Neural cell (in vitro differentiated cells): ENCODE results near the gene HAPLN2. TPM values are rescaled to one million over a fixed set of nuclear protein-coding genes. Genes with fewer than 3 reads are reported as not detected.

ENCODE experiments used
- H2AFZ ChIP-seq: fragments of 200-600, 300-800 bp; sonication (generic), shearing (Covaris generic); 2 replicates; pipeline ENCODE4 v1.6.0; 2014; ENCODE audit warnings: low read depth, mild to moderate bottlenecking, antibody characterized with exemption, low read length, moderate library complexity
- H3F3A ChIP-seq: fragments of 200-600 bp; shearing (Covaris generic); 2 replicates; pipeline ENCODE4 v1.6.1; 2016; ENCODE audit warnings: mild to moderate bottlenecking, moderate library complexity, mixed read lengths, antibody characterized with exemption, low read length; ENCODE audit not compliant: insufficient read depth, poor library complexity, severe bottlenecking
- H3K27ac ChIP-seq: fragments of 200-600, 300-800 bp; sonication (generic), shearing (Covaris generic); 2 replicates; pipeline ENCODE4 v1.5.1; 2014; ENCODE audit warnings: mild to moderate bottlenecking, low read length, moderate library complexity
- H3K27me3 ChIP-seq: fragments of 300-800, 200-600 bp; sonication (generic), shearing (Covaris generic); 2 replicates; pipeline ENCODE4 v1.6.0; 2014; ENCODE audit warnings: mild to moderate bottlenecking, low read depth, low read length, moderate library complexity; ENCODE audit not compliant: insufficient read depth
- H3K36me3 ChIP-seq: fragments of 300-800, 200-600 bp; sonication (generic), shearing (Covaris generic); 2 replicates; pipeline ENCODE4 v1.5.1; 2014; ENCODE audit warnings: mild to moderate bottlenecking, antibody characterized with exemption, low read length, moderate library complexity; ENCODE audit not compliant: insufficient read depth
- H3K4me2 ChIP-seq: fragments of 300-800, 200-600 bp; sonication (generic), shearing (Covaris generic); 2 replicates; pipeline ENCODE4 v1.6.0; 2014; ENCODE audit warnings: mild to moderate bottlenecking, low read length
- H3K4me3 ChIP-seq: fragments of 300-800, 200-600 bp; sonication (generic), shearing (Covaris generic); 2 replicates; pipeline ENCODE4 v1.5.1; 2014; ENCODE audit warnings: mild to moderate bottlenecking, low read length, moderate library complexity
- H3K79me2 ChIP-seq: fragments of 200-600 bp; shearing (Covaris generic); replicated peaks from 2 replicates; pipeline ENCODE4 v1.6.0; 2014; ENCODE audit warnings: mild to moderate bottlenecking, low read length, moderate library complexity; ENCODE audit not compliant: insufficient read depth
- H3K9ac ChIP-seq: fragments of 300-800, 200-600 bp; sonication (generic), shearing (Covaris generic); 2 replicates; pipeline ENCODE4 v1.6.1; 2016; ENCODE audit warnings: mild to moderate bottlenecking, low read length, mixed read lengths
- H3K9me2 ChIP-seq: fragments of 200-600 bp; shearing (Covaris generic); 2 replicates; pipeline ENCODE4 v1.6.1; 2016; ENCODE audit warnings: mild to moderate bottlenecking, low read length, mixed read lengths; ENCODE audit not compliant: insufficient read depth
- H3K9me3 ChIP-seq: fragments of 200-600, 300-800 bp; sonication (generic), shearing (Covaris generic); 2 replicates; pipeline ENCODE4 v1.6.1; 2016; ENCODE audit warnings: mild to moderate bottlenecking, mixed run types, low read length, moderate library complexity, mixed read lengths
- H4K20me1 ChIP-seq: fragments of 200-600 bp; shearing (Covaris generic); 2 replicates; pipeline ENCODE4 v1.6.1; 2016; ENCODE audit warnings: mild to moderate bottlenecking, mixed run types; ENCODE audit not compliant: insufficient read depth
- CTCF ChIP-seq: fragments of 450-650 bp; IDR thresholded peaks from 2 replicates; pipeline ENCODE4 v1.5.1; 2014; ENCODE audit warnings: antibody characterized with exemption, mild to moderate bottlenecking, moderate library complexity; ENCODE audit not compliant: poor library complexity, severe bottlenecking
- EP300 ChIP-seq: fragments of 450-650 bp; conservative IDR thresholded peaks from 2 replicates; pipeline ENCODE4 v1.6.1; 2014; ENCODE audit warnings: antibody characterized with exemption, mild to moderate bottlenecking, moderate library complexity; ENCODE audit not compliant: poor library complexity, severe bottlenecking
- EZH2 ChIP-seq: fragments of 200-600, 300-800 bp; shearing (Covaris generic), sonication (generic); IDR thresholded peaks from 2 replicates; pipeline ENCODE4 v1.6.1; 2014; ENCODE audit warnings: antibody characterized with exemption, low read length, borderline replicate concordance, mild to moderate bottlenecking; ENCODE audit not compliant: insufficient read depth, poor library complexity, severe bottlenecking
- MXI1 ChIP-seq: fragments of 450-650 bp; conservative IDR thresholded peaks from 2 replicates; pipeline ENCODE4 v1.6.1; 2014; ENCODE audit warnings: antibody characterized with exemption, mild to moderate bottlenecking; ENCODE audit not compliant: poor library complexity, severe bottlenecking
- POLR2AphosphoS5 ChIP-seq: IDR thresholded peaks from 2 replicates; pipeline ENCODE4 v1.6.1; 2012
- RAD21 ChIP-seq: fragments of 450-650 bp; conservative IDR thresholded peaks from 2 replicates; pipeline ENCODE4 v1.6.1; 2014; ENCODE audit warnings: antibody characterized with exemption, mild to moderate bottlenecking, moderate library complexity
- SMC3 ChIP-seq: fragments of 450-650 bp; conservative IDR thresholded peaks from 2 replicates; pipeline ENCODE4 v1.6.1; 2014; ENCODE audit warnings: antibody characterized with exemption, mild to moderate bottlenecking, moderate library complexity; ENCODE audit not compliant: poor library complexity
- TAF1 ChIP-seq: IDR thresholded peaks from 2 replicates; pipeline ENCODE4 v1.6.1; 2012; ENCODE audit warnings: low read depth
- polyA plus RNA-seq: library from polyadenylated mRNA; depleted of rRNA; stranded (reverse); fragments of >200 nt; gene quantifications from 2 replicates; pipeline ENCODE4 v1.2.3, GENCODE V29; 2014
- TF ChIP-seq, protein P1 (sequence below): IDR thresholded peaks from 2 replicates; pipeline ENCODE4 v1.6.1; 2012; ENCODE audit warnings: borderline replicate concordance

The HAPLN2 gene
- polyA plus RNA-seq, 1 donor from 2014 or later = 22.9 TPM

DNA sequence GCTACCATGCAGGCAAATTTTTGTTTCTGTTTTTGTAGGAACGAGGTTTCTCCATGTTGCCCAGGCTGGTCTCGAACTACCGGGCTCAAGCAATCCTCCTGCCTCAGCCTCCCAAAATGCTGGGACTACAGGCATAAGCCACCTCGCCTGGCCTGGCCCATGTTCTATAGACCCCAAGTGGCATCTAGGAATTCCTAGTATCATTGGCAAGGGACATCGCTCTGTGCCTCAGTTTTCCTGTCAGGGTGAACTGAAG, 43.5 kb downstream of the HAPLN2 start:
- Histone ChIP-seq H3K4me2 (no peak overlapping the region), H3K27me3 (no peaks in the 10 kb centered on the region), H4K20me1 (no peaks in the 10 kb centered on the region), H3F3A (no peaks in the 10 kb centered on the region), H3K9me2 (no peaks in the 10 kb centered on the region), H3K4me3 (no peak overlapping the region), H3K9ac (no peak overlapping the region), H3K79me2 (no peaks in the 10 kb centered on the region), H2AFZ (no peak overlapping the region), H3K36me3 (no peaks in the 10 kb centered on the region), H3K27ac (no peak overlapping the region), H3K9me3 (no peaks in the 10 kb centered on the region)
- TF ChIP-seq TAF1 = no peak
- TF ChIP-seq EZH2 = no peak
- no peak for TF ChIP-seq MXI1
- no peak for TF ChIP-seq EP300
- no peak for TF ChIP-seq RAD21
- TF ChIP-seq, protein P1, sequence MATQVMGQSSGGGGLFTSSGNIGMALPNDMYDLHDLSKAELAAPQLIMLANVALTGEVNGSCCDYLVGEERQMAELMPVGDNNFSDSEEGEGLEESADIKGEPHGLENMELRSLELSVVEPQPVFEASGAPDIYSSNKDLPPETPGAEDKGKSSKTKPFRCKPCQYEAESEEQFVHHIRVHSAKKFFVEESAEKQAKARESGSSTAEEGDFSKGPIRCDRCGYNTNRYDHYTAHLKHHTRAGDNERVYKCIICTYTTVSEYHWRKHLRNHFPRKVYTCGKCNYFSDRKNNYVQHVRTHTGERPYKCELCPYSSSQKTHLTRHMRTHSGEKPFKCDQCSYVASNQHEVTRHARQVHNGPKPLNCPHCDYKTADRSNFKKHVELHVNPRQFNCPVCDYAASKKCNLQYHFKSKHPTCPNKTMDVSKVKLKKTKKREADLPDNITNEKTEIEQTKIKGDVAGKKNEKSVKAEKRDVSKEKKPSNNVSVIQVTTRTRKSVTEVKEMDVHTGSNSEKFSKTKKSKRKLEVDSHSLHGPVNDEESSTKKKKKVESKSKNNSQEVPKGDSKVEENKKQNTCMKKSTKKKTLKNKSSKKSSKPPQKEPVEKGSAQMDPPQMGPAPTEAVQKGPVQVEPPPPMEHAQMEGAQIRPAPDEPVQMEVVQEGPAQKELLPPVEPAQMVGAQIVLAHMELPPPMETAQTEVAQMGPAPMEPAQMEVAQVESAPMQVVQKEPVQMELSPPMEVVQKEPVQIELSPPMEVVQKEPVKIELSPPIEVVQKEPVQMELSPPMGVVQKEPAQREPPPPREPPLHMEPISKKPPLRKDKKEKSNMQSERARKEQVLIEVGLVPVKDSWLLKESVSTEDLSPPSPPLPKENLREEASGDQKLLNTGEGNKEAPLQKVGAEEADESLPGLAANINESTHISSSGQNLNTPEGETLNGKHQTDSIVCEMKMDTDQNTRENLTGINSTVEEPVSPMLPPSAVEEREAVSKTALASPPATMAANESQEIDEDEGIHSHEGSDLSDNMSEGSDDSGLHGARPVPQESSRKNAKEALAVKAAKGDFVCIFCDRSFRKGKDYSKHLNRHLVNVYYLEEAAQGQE = no peak
- no peak for TF ChIP-seq SMC3
- no peak for TF ChIP-seq POLR2AphosphoS5
- TF ChIP-seq CTCF = no peak

GRCh38 chr1:156663178-156663577, 44.0 kb downstream of the HAPLN2 start:
- H3K79me2 ChIP-seq = no peaks in the 10 kb centered on the region
- no peaks in the 10 kb centered on the region for H3K36me3 ChIP-seq
- H2AFZ ChIP-seq = no peak overlapping the region
- no peaks in the 10 kb centered on the region for H3K27me3 ChIP-seq
- no peak for TF ChIP-seq SMC3
- TF ChIP-seq CTCF = no peak
- TF ChIP-seq MXI1 = no peak
- TF ChIP-seq, protein P1 = no peak
- no peak for TF ChIP-seq POLR2AphosphoS5
- TF ChIP-seq EP300 = no peak
- no peak for TF ChIP-seq EZH2
- TF ChIP-seq RAD21 = no peak
- H3F3A ChIP-seq = no peaks in the 10 kb centered on the region
- no peak overlapping the region for H3K27ac ChIP-seq
- no peak overlapping the region for H3K9ac ChIP-seq
- no peak overlapping the region for H3K4me2 ChIP-seq
- H3K4me3 ChIP-seq = no peak overlapping the region
- no peaks in the 10 kb centered on the region for H3K9me2 ChIP-seq
- H4K20me1 ChIP-seq = no peaks in the 10 kb centered on the region
- H3K9me3 ChIP-seq = no peaks in the 10 kb centered on the region
